K562 (cell line): ENCODE data around the gene DLGAP1. TPM values are rescaled to one million over a fixed set of nuclear protein-coding genes. Genes with fewer than 3 reads are reported as not detected.

Source experiments
- ATAC-seq: fragments of 200-7000 bp; cut with Tn5 transposase; 3 replicates; pipeline ENCODE4 v1.9.1; 2020; ENCODE audit warnings: moderate library complexity
- BruUV-seq: library from RNA; stranded (reverse); fragments of 400-500 nt; replicated peaks from 2 replicates; lab custom pipeline; 2021; lab: Mats Ljungman, UMichigan
- CTCF ChIA-PET: fragments of 300-600 bp; formaldehyde crosslinking; extraction: SDS; loops from one replicate; lab custom pipeline; 2021; ENCODE audit warnings: low intra/inter-chr PET ratio; lab: Yijun Ruan, JAX
- POLR2A ChIA-PET: fragments of 300-600, 350-650 bp; sonication (Branson Sonifier 250); formaldehyde crosslinking; extraction: SDS; loops from one replicate; lab custom pipeline; 2021; ENCODE audit warnings: antibody characterized with exemption, inconsistent platforms; lab: Yijun Ruan, JAX
- DNase-seq, 4 experiments: peaks; one replicate each; pipeline versions ENCODE4 v3.0.0 to v3.0.0-alpha.2; 2011 to 2018; ENCODE audit warnings: low spot score in 3 of 4, mixed read lengths in 3 of 4; ENCODE audit errors: extremely low read depth in 1 of 4
- FAIRE-seq: peaks from 2 replicates; lab custom pipeline; 2011; peaks lifted over from hg19 to GRCh38; lab: Jason Lieb, UNC
- H2AFZ ChIP-seq: 2 replicates; pipeline ENCODE4 v1.6.0; 2011; ENCODE audit warnings: low read depth, low read length, control low read depth, inconsistent platforms
- H3K27ac ChIP-seq: fragments of 200-600 bp; 3 replicates; pipeline ENCODE4 v1.8.0; 2011; ENCODE audit warnings: low read depth, mild to moderate bottlenecking, control low read depth, inconsistent platforms, low read length, moderate library complexity, mixed read lengths; ENCODE audit errors: extremely low read depth
- H3K27me3 ChIP-seq, 2 experiments: fragments of 300-600 bp in 1 of 2; 2 replicates in 1 of 2; 3 replicates in 1 of 2; pipeline versions ENCODE4 v1.6.0 to v1.8.0; 2011; ENCODE audit warnings: inconsistent platforms in 2 of 2, low read length in 2 of 2, mild to moderate bottlenecking in 1 of 2, mixed read lengths in 1 of 2, moderate library complexity in 1 of 2; ENCODE audit not compliant: control insufficient read depth in 2 of 2, insufficient read depth in 2 of 2
- H3K36me3 ChIP-seq: fragments of 300-600 bp; 3 replicates; pipeline ENCODE4 v1.8.0; 2011; ENCODE audit warnings: mild to moderate bottlenecking, low read length, inconsistent platforms; ENCODE audit not compliant: control insufficient read depth, insufficient read depth
- H3K4me1 ChIP-seq, 2 experiments: fragments of 200-600 bp in 1 of 2; replicated peaks in 1 of 2; 2 replicates in 1 of 2; 3 replicates in 1 of 2; pipeline versions ENCODE4 v1.5.1 to v1.8.0; 2011; ENCODE audit warnings: inconsistent platforms in 2 of 2, low read length in 2 of 2, mild to moderate bottlenecking in 1 of 2, mixed read lengths in 1 of 2, moderate library complexity in 1 of 2; ENCODE audit not compliant: control insufficient read depth in 2 of 2, insufficient read depth in 2 of 2
- H3K4me2 ChIP-seq: 2 replicates; pipeline ENCODE4 v1.6.1; 2011; ENCODE audit warnings: low read length, control low read depth, inconsistent platforms, mixed read lengths; ENCODE audit not compliant: insufficient read depth
- H3K4me3 ChIP-seq: fragments of 200-600 bp; sonication (generic), shearing (Covaris generic); 2 replicates; pipeline ENCODE4 v1.5.1; 2016; ENCODE audit warnings: control low read depth, inconsistent platforms
- H3K79me2 ChIP-seq: fragments of 200-600 bp; 3 replicates; pipeline ENCODE4 v1.8.0; 2011; ENCODE audit warnings: low read length, inconsistent platforms; ENCODE audit not compliant: control insufficient read depth, insufficient read depth
- H3K9ac ChIP-seq, 2 experiments: 2 replicates each; pipeline versions ENCODE4 v1.6.0 to v1.6.1; 2011; ENCODE audit warnings: low read depth in 2 of 2, low read length in 2 of 2, control low read depth in 1 of 2, inconsistent platforms in 1 of 2, mild to moderate bottlenecking in 1 of 2, mixed read lengths in 1 of 2; ENCODE audit not compliant: insufficient read depth in 1 of 2
- H3K9me1 ChIP-seq: one replicate; pipeline ENCODE4 v1.6.0; 2011; ENCODE audit warnings: inconsistent platforms, mild to moderate bottlenecking, low read length, moderate library complexity; ENCODE audit not compliant: control insufficient read depth, insufficient read depth
- H3K9me3 ChIP-seq: replicated peaks from 2 replicates; pipeline ENCODE4 v1.5.1; 2011; ENCODE audit warnings: low read depth, low read length, inconsistent platforms; ENCODE audit not compliant: control insufficient read depth, insufficient read depth
- H4K20me1 ChIP-seq: replicated peaks from 2 replicates; pipeline ENCODE4 v1.6.1; 2011; ENCODE audit warnings: low read length, inconsistent platforms, mixed read lengths; ENCODE audit not compliant: control insufficient read depth, insufficient read depth
- ADNP ChIP-seq: fragments of 200-800 bp; sonication (Bioruptor generic); IDR thresholded peaks from 2 replicates; pipeline ENCODE4 v1.6.1; 2016; ENCODE audit warnings: missing genetic modification characterization, missing compliant biosample characterization
- BCLAF1 ChIP-seq, 2 experiments: fragments of 450-650 bp in 1 of 2; IDR thresholded peaks; 2 replicates each; pipeline ENCODE4 v1.6.1; 2011 to 2017; ENCODE audit warnings: low read depth in 2 of 2, antibody characterized with exemption in 1 of 2, borderline replicate concordance in 1 of 2, low read length in 1 of 2, mild to moderate bottlenecking in 1 of 2, mixed read lengths in 1 of 2; ENCODE audit not compliant: control insufficient read depth in 1 of 2
- BCOR ChIP-seq: fragments of 450-650 bp; IDR thresholded peaks from 2 replicates; pipeline ENCODE4 v1.6.1; 2016
- FOSL1 ChIP-seq: fragments of 200-800 bp; sonication (Bioruptor generic); conservative IDR thresholded peaks from 2 replicates; pipeline ENCODE4 v1.6.1; 2016; ENCODE audit warnings: missing genetic modification characterization, missing compliant biosample characterization
- GTF2E2 ChIP-seq: fragments of 200-800 bp; sonication (Bioruptor generic); IDR thresholded peaks from 2 replicates; pipeline ENCODE4 v1.6.1; 2016; ENCODE audit warnings: missing genetic modification characterization, missing compliant biosample characterization
- HMGN3 ChIP-seq: IDR thresholded peaks from 2 replicates; pipeline ENCODE4 v1.6.1; 2011; ENCODE audit warnings: borderline replicate concordance, low read depth, mild to moderate bottlenecking, mixed read lengths, low read length; ENCODE audit not compliant: insufficient read length; ENCODE audit errors: extremely low read depth
- NFYB ChIP-seq: IDR thresholded peaks from 2 replicates; pipeline ENCODE4 v1.6.1; 2011; ENCODE audit warnings: mild to moderate bottlenecking, moderate library complexity; ENCODE audit not compliant: insufficient read length; ENCODE audit errors: extremely low read depth
- RBM15 ChIP-seq: fragments of 200-400 bp; formaldehyde crosslinking; IDR thresholded peaks from 2 replicates; pipeline ENCODE4 v1.6.1; 2018; ENCODE audit warnings: mild to moderate bottlenecking, low read length, moderate library complexity; ENCODE audit not compliant: insufficient read depth
- SIRT6 ChIP-seq: IDR thresholded peaks from one replicate; pipeline ENCODE4 v1.6.1; 2012; ENCODE audit warnings: low read depth, mild to moderate bottlenecking, control low read depth, inconsistent platforms, low read length, moderate library complexity
- SMAD2 ChIP-seq: fragments of 150-350 bp; IDR thresholded peaks from 2 replicates; pipeline ENCODE4 v1.6.1; 2014; ENCODE audit warnings: low read depth, mild to moderate bottlenecking, low read length
- TAF1 ChIP-seq: IDR thresholded peaks from 2 replicates; pipeline ENCODE4 v1.6.1; 2011; ENCODE audit warnings: mild to moderate bottlenecking, low read length, moderate library complexity; ENCODE audit not compliant: insufficient read depth, control insufficient read depth, severe bottlenecking; ENCODE audit errors: extremely low read depth
- TAF9B ChIP-seq: fragments of 450-650 bp; IDR thresholded peaks from 2 replicates; pipeline ENCODE4 v1.6.1; 2018; ENCODE audit warnings: mild to moderate bottlenecking; ENCODE audit not compliant: partially characterized antibody
- ZBTB8A ChIP-seq: fragments of 450-650 bp; IDR thresholded peaks from 2 replicates; pipeline ENCODE4 v1.6.1; 2018; ENCODE audit warnings: mild to moderate bottlenecking, moderate library complexity; ENCODE audit not compliant: partially characterized antibody
- ZFPM2 ChIP-seq: fragments of 250-450 bp; sonication (Bioruptor Pico); IDR thresholded peaks from 2 replicates; pipeline ENCODE4 v1.5.1; 2022; ENCODE audit warnings: mild to moderate bottlenecking
- WGBS: fragments of 100-300 bp; shearing (Covaris generic); methylation state at CpG from one replicate; pipeline ENCODE4 v1.1.6; 2016; ENCODE audit warnings: low coverage, mixed read lengths; ENCODE audit not compliant: insufficient coverage; ENCODE audit errors: missing lambda C conversion rate; 5-methylcytosine and 5-hydroxymethylcytosine counted together
- in situ Hi-C: fragments of 300-500 bp; cut with MboI; formaldehyde crosslinking; loops from 4 replicates; pipeline ENCODE4 v1.15.0; 2018; ENCODE audit warnings: inconsistent platforms, mixed read lengths
- intact Hi-C: fragments of 100-400 bp; cut with micrococcal nuclease; formaldehyde crosslinking; loops from 2 replicates; pipeline ENCODE4 v1.14.2; 2022
- polyA plus RNA-seq, 8 experiments: library from polyadenylated mRNA; depleted of rRNA in 4 of 8; stranded (reverse) in 5 of 8; unstranded in 3 of 8; fragments of >200 nt; fragmentation: Nextera tagmentation in 2 of 8; fragmentation: Illumina TruSeq in 1 of 8; extraction: Ambion mirVana in 2 of 8; extraction: Trizol in 1 of 8; gene quantifications; 2 replicates each; pipeline versions ENCODE4 v1.2.1 to v1.2.3, GENCODE V29; 2011 to 2014; ENCODE audit warnings: inconsistent platforms in 1 of 8, missing spikeins in 1 of 8
- total RNA-seq, 7 experiments: library from RNA; depleted of rRNA in 6 of 7; stranded (reverse); fragments of >200 nt in 6 of 7; fragmentation: Illumina TruSeq in 2 of 7; extraction: Trizol in 2 of 7; gene quantifications; 2 replicates each; pipeline versions ENCODE4 v1.2.1 to v1.2.3, GENCODE V29; 2011 to 2021; ENCODE audit warnings: low replicate concordance in 1 of 7
- TF ChIP-seq, protein P1 (sequence below): sonication (generic); formaldehyde crosslinking; IDR thresholded peaks from 2 replicates; pipeline ENCODE4 v1.8.1; 2023; ENCODE audit warnings: mild to moderate bottlenecking, missing genetic modification reagents

The DLGAP1 gene
- total and polyA plus RNA-seq, 9 of the 15 experiments (the other 6 are each of a cell fraction or from before 2014, with no cell fraction given) = 0.04 to 0.22 (median 0.08) TPM

DNA sequence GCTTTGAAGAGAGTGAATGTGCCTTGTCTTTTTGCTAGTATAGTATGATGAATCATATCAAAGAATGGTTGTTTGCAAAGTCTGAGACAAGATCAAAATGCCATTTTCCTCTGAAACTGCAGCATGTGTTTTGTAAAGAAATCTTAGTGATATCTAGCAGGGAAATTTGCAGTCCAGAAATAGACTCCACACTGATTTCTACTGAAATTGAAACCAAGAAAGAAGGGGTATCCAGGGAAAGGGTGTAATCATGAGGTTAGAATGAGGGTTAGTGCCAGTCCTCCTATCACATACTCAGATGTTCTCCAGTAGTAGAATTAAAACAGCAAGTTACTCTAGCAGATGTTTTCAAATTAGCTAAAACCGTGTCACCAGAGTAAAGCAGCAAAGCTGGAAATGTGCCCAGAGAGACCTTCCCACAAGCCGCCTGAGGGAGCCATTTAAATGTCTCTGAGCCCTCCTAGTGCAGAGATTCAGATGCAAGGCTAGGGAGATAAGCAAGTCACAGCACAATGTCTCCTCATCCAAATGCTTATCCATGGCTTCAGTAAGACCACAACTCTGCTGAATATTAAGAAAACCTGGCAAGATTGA lies 4.9 kb downstream of the DLGAP1 start:
- Histone ChIP-seq H3K9me3 (no peaks in the 10 kb centered on the region), H4K20me1 (no peaks in the 10 kb centered on the region), H3K27ac (no peak overlapping the region), H3K4me2 (no peak overlapping the region), H2AFZ (no peak overlapping the region), H3K4me1 (no peaks in the 10 kb centered on the region), H3K27me3 (no peaks in the 10 kb centered on the region), H3K36me3 (no peaks in the 10 kb centered on the region), H3K4me3 (no peak overlapping the region), H3K9me1 (no peaks in the 10 kb centered on the region), H3K79me2 (no peaks in the 10 kb centered on the region), H3K9ac (no peak overlapping the region)
- 0% methylated on average over 2 of the region's 2 CpGs for WGBS
- FAIRE-seq (no peak), ATAC-seq (no peak), DNase-seq (no peak)
- in situ Hi-C loops = no loop called here
- BruUV-seq = no TSS peak
- ChIA-PET CTCF (no interaction called here), POLR2A (no interaction called here)
- intact Hi-C loops = no loop called here
- TF ChIP-seq RBM15 = no peak
- no peak for TF ChIP-seq BCOR
- no peak for TF ChIP-seq SMAD2
- TF ChIP-seq, protein P1, sequence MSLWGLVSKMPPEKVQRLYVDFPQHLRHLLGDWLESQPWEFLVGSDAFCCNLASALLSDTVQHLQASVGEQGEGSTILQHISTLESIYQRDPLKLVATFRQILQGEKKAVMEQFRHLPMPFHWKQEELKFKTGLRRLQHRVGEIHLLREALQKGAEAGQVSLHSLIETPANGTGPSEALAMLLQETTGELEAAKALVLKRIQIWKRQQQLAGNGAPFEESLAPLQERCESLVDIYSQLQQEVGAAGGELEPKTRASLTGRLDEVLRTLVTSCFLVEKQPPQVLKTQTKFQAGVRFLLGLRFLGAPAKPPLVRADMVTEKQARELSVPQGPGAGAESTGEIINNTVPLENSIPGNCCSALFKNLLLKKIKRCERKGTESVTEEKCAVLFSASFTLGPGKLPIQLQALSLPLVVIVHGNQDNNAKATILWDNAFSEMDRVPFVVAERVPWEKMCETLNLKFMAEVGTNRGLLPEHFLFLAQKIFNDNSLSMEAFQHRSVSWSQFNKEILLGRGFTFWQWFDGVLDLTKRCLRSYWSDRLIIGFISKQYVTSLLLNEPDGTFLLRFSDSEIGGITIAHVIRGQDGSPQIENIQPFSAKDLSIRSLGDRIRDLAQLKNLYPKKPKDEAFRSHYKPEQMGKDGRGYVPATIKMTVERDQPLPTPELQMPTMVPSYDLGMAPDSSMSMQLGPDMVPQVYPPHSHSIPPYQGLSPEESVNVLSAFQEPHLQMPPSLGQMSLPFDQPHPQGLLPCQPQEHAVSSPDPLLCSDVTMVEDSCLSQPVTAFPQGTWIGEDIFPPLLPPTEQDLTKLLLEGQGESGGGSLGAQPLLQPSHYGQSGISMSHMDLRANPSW (CRISPR knock-in tag) = no peak
- TF ChIP-seq HMGN3 = no peak
- TF ChIP-seq BCLAF1 (IDR thresholded peaks at IDR 0.05; ENCODE audit: borderline replicate concordance in 1 of 2, control insufficient read depth in 1 of 2, low read depth in 2 of 2, low read length in 1 of 2) = no peak
- no peak for TF ChIP-seq GTF2E2 (tag)
- no peak for TF ChIP-seq SIRT6
- TF ChIP-seq NFYB = no peak
- TF ChIP-seq FOSL1 (tag) = no peak
- TF ChIP-seq TAF9B = no peak
- TF ChIP-seq ADNP (tag) = no peak
- TF ChIP-seq TAF1 = no peak
- TF ChIP-seq ZFPM2 = no peak
- TF ChIP-seq ZBTB8A = no peak
